ENCODE results near the gene RUNX2. TPM values are rescaled to one million over a fixed set of nuclear protein-coding genes. Genes with fewer than 3 reads are reported as not detected.

Gene RUNX2
- polyA plus RNA-seq, 1 of the 3 experiments (the other 2 are of a cell fraction): 4.4 TPM

DNA sequence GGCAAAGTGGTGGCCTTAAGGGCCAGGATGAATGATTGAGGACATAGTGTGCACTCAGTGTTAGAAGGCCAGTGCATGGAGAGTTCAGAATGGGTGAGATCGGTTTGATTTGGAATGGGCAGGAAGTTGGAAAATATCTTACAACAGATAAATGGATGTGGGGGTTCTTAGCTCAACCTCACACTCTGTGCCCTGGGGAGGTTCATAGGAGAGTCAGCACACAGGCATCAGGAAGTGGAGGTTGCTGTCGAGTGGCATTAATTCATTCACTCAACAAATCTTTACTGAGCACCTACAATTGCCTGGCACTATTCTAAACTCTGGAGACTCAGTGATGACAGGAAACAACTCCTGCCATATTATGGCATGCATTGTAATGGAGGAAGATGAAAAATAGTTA is 363.3 kb downstream of the RUNX2 start (continued):
- TF ChIP-seq, protein P1, sequence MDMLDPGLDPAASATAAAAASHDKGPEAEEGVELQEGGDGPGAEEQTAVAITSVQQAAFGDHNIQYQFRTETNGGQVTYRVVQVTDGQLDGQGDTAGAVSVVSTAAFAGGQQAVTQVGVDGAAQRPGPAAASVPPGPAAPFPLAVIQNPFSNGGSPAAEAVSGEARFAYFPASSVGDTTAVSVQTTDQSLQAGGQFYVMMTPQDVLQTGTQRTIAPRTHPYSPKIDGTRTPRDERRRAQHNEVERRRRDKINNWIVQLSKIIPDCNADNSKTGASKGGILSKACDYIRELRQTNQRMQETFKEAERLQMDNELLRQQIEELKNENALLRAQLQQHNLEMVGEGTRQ (IDR thresholded peaks at IDR 0.05; ENCODE audit: borderline replicate concordance, low read depth, low read length): no peak
- no peak for TF ChIP-seq GABPA (IDR thresholded peaks at IDR 0.05; ENCODE audit: low read depth)
- TF ChIP-seq JUND (IDR thresholded peaks at IDR 0.05): no peak
- TF ChIP-seq NRF1 (IDR thresholded peaks at IDR 0.05; ENCODE audit: low read depth, low read length): no peak
- no peak for TF ChIP-seq TEAD4 (IDR thresholded peaks at IDR 0.05; ENCODE audit: borderline replicate concordance, insufficient read depth)
- no peak for TF ChIP-seq RXRA (IDR thresholded peaks at IDR 0.05; ENCODE audit: borderline replicate concordance, low read depth)
- no peak for TF ChIP-seq TAF1 (IDR thresholded peaks at IDR 0.05; ENCODE audit: borderline replicate concordance, low read depth, low read length)
- TF ChIP-seq ELF1 (IDR thresholded peaks at IDR 0.05): no peak

DNA sequence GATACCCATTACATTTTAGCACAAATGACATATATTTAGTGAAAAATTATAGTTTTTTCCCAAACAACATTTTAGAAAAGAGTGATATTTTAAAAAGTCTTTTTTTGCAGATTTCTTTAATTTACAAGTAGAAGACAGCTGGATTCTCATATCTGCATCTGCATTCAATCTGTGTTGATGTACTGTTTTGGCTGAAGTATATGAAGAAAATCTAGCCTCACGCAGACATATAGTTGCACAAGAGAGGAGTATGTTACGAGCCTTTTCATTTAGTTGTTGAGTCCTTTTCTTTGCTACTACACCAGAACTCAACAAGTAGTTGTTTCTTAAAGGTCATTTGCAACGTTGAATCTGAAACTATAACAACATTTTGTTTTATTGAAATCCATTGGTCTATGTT is 363.9 kb downstream of the RUNX2 start:
- TF ChIP-seq RCOR1 (IDR thresholded peaks at IDR 0.05; ENCODE audit: low read length) (no peak), RAD21 (IDR thresholded peaks at IDR 0.05; ENCODE audit: low read length) (no peak), ELF1 (IDR thresholded peaks at IDR 0.05) (no peak), TAF1 (IDR thresholded peaks at IDR 0.05; ENCODE audit: borderline replicate concordance, low read depth, low read length) (no peak), FOSL2 (IDR thresholded peaks at IDR 0.05; ENCODE audit: borderline replicate concordance, low read depth) (no peak), YY1 (IDR thresholded peaks at IDR 0.05; ENCODE audit: low read depth) (no peak), CHD2 (IDR thresholded peaks at IDR 0.05; ENCODE audit: low read length, partially characterized antibody) (no peak)
- TF ChIP-seq, protein P2, sequence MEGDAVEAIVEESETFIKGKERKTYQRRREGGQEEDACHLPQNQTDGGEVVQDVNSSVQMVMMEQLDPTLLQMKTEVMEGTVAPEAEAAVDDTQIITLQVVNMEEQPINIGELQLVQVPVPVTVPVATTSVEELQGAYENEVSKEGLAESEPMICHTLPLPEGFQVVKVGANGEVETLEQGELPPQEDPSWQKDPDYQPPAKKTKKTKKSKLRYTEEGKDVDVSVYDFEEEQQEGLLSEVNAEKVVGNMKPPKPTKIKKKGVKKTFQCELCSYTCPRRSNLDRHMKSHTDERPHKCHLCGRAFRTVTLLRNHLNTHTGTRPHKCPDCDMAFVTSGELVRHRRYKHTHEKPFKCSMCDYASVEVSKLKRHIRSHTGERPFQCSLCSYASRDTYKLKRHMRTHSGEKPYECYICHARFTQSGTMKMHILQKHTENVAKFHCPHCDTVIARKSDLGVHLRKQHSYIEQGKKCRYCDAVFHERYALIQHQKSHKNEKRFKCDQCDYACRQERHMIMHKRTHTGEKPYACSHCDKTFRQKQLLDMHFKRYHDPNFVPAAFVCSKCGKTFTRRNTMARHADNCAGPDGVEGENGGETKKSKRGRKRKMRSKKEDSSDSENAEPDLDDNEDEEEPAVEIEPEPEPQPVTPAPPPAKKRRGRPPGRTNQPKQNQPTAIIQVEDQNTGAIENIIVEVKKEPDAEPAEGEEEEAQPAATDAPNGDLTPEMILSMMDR (IDR thresholded peaks at IDR 0.05): no peak
- TF ChIP-seq, protein P3, sequence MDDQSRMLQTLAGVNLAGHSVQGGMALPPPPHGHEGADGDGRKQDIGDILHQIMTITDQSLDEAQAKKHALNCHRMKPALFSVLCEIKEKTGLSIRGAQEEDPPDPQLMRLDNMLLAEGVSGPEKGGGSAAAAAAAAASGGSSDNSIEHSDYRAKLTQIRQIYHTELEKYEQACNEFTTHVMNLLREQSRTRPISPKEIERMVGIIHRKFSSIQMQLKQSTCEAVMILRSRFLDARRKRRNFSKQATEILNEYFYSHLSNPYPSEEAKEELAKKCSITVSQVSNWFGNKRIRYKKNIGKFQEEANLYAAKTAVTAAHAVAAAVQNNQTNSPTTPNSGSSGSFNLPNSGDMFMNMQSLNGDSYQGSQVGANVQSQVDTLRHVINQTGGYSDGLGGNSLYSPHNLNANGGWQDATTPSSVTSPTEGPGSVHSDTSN (IDR thresholded peaks at IDR 0.05): no peak
- H3F3A ChIP-seq (replicated peaks; ENCODE audit: insufficient read depth): no peaks in the 10 kb centered on the region
- H3K4me3 ChIP-seq (ENCODE audit: low read depth in 2 of 2, low read length in 1 of 2): no peak overlapping the region
- CTCF ChIA-PET: no interaction called here
- POLR2A ChIA-PET: no interaction called here
- H3K9me3 ChIP-seq: no peaks in the 10 kb centered on the region
- no peak overlapping the region for H2AFZ ChIP-seq (ENCODE audit: low read depth)
- no peaks in the 10 kb centered on the region for H4K20me1 ChIP-seq (ENCODE audit: insufficient read depth)
- H3K9me2 ChIP-seq: no peaks in the 10 kb centered on the region
- H3K79me2 ChIP-seq (ENCODE audit: insufficient read depth): no peaks in the 10 kb centered on the region
- H3K9ac ChIP-seq: no peak overlapping the region
- WGBS (ENCODE audit: low lambda C conversion rate): 45% methylated on average over 3 of the region's 3 CpGs
- no peak overlapping the region for H3K4me2 ChIP-seq
- no peaks in the 10 kb centered on the region for H3K36me3 ChIP-seq (replicated peaks in 1 of 2; ENCODE audit: control insufficient read depth in 1 of 2, insufficient read depth in 2 of 2, low read length in 1 of 2)
- no peaks in the 10 kb centered on the region for H3K4me1 ChIP-seq (ENCODE audit: control insufficient read depth in 1 of 2, insufficient read depth in 2 of 2, low read depth in 1 of 2, low read length in 1 of 2)
- no peak overlapping the region for H3K27ac ChIP-seq (ENCODE audit: low read depth in 2 of 2, low read length in 1 of 2)
- no peaks in the 10 kb centered on the region for H3K27me3 ChIP-seq (ENCODE audit: insufficient read depth)
- DNase-seq: no peak
